K562 (cell line): ENCODE measurements around the gene COL28A1.

ENCODE experiments used
- BRCA1 ChIP-seq, 2 experiments: fragments of 450-650 bp in 1 of 2; sonication (generic) in 1 of 2; formaldehyde crosslinking in 1 of 2; IDR thresholded peaks; 2 replicates each; pipeline versions ENCODE4 v1.5.0 to v1.6.1; 2017 to 2020; ENCODE audit warnings: mild to moderate bottlenecking in 1 of 2, missing genetic modification reagents in 1 of 2
- PCBP1 ChIP-seq: fragments of 200-400 bp; formaldehyde crosslinking; IDR thresholded peaks from 2 replicates; pipeline ENCODE4 v1.6.1; 2018; ENCODE audit warnings: mild to moderate bottlenecking, low read depth, low read length; ENCODE audit not compliant: poor library complexity, severe bottlenecking

- TF ChIP-seq BRCA1 (IDR thresholded peaks at IDR 0.05) (no peak), BRCA1 (CRISPR knock-in tag; IDR thresholded peaks at IDR 0.05) (no peak), PCBP1 (no peak)
These were observed 22.6 kb downstream of the COL28A1 start for GRCh38 chr7:7512861-7513597.
